ENCODE data around the gene XAGE1B.
"Not testable (repeated sequence)": the region's sequence is repeated elsewhere in the genome, so short reads cannot be mapped to it uniquely, and the experiment has no call there.

XAGE1B gene

GRCh38 chrX:52471301-52471700 is 45.6 kb downstream of the XAGE1B start:
- H2AFZ ChIP-seq (ENCODE audit: low read depth, low read length); H3K79me2 ChIP-seq (ENCODE audit: low read length); H4K20me1 ChIP-seq (ENCODE audit: insufficient read depth, low read length): not testable (repeated sequence)

More at GRCh38 chrX:52471301-52471700, 45.6 kb downstream of the XAGE1B start:
- H3K27me3 ChIP-seq (ENCODE audit: low read depth, low read length); H3K9me3 ChIP-seq (ENCODE audit: insufficient read depth, low read length); H3K4me1 ChIP-seq (ENCODE audit: low read length); H3K4me3 ChIP-seq (ENCODE audit: low read length); H3K9ac ChIP-seq (ENCODE audit: low read length); H3K36me3 ChIP-seq (replicated peaks; ENCODE audit: low read depth, low read length); H3K27ac ChIP-seq (ENCODE audit: low read length); H3K4me2 ChIP-seq (ENCODE audit: low read length): not testable (repeated sequence)
